NCI-H2029 (cell line): ENCODE results near the gene RNF44.
"Not testable (repeated sequence)": the region's sequence is repeated elsewhere in the genome, so short reads cannot be mapped to it uniquely, and the experiment has no call there.

Source experiments
- DNase-seq: peaks from one replicate; lab custom pipeline; 2025; lab: John Stamatoyannopoulos, UW

RNF44 gene

DNA sequence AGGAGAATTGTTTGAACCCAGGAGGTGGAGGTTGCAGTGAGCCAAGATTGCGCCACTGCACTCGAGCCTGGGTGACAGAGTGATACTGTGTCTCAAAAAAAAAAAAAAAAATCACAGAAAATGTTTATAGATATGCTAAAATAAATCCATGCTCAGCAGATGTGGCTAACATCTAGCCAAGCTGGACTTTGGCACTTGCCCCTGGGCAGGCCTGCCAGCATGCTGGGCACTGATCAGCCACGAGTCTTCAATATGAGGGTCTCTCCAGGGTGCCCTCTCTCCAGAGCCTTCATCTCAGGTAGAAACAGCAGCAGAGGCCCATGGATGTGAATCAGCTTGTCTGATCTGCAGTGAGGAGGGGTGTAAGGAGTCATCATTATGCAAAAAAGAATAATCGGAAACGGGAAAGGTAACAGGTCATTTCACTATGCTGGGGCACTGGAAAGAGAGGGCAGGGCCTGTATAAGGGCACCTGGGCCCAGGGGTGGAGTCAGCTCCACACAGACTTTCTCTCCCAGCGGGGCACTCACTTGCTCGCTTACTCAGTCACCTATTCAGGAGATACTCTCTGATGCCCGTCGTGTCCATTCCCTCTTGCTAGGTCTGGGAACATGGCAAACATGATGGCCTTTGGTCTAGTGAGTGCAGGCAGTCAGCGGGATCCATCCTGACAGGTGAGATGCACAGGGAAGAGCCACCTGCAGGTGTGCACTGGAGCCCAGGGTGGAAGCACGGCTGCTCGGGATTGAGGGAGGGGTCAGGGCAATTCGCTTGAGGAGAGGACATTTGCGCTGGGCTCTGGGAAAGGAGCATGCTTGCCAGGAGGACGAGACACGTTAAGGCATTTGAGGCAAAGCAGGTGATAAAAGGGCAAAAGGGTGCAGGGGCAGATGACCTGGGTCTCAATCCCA lies 17.1 kb downstream of the RNF44 start:
- no peak for DNase-seq

DNA sequence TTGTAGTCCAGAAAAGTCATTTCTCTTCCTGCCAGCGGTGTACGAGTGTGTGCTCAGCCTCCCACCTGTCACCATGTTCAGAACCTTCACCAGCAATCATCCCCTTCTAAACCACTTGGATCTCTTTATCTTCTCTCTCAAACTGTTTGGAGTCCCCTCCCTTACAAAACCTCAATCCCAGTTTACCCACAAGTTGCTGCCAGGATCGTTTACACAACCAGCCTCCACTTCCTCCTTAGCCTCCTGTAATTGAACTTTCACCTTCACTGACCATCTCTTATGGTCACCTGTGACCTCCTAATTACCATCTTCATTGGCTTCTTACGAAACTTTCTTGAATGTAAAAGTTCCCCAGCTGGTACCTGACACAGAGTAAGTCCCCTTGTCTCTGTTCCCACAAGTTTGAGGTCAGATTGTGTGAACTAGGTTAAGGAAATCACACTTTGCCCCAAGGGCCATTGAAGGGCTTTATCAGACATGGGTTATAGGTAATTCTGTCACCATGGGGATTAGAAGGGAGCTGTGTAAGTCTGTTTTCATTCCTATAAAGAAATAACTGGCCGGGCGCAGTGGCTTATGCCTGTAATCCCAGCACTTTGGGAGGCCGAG lies 20.0 kb downstream of the RNF44 start:
- DNase-seq = no peak

DNA sequence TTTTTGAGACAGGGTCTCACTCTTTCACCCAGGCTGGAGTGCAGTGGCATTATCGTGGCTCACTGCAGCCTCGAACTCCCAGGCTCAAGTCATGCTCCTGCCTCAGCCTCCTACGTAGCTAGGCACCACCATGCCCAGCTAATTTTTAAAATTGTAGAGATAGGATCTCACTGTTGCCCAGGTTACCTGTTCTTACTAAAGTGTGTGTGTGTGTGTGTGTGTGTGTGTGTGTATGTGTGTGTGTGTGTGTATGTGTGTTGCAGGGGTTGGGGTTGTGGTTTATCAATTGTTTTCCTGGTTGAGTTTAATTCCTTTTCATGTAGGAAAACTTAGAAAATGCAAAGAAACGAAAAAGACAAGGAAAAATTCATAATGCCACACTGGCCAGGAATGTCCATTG lies 21.8 kb downstream of the RNF44 start:
- DNase-seq = no peak

DNA sequence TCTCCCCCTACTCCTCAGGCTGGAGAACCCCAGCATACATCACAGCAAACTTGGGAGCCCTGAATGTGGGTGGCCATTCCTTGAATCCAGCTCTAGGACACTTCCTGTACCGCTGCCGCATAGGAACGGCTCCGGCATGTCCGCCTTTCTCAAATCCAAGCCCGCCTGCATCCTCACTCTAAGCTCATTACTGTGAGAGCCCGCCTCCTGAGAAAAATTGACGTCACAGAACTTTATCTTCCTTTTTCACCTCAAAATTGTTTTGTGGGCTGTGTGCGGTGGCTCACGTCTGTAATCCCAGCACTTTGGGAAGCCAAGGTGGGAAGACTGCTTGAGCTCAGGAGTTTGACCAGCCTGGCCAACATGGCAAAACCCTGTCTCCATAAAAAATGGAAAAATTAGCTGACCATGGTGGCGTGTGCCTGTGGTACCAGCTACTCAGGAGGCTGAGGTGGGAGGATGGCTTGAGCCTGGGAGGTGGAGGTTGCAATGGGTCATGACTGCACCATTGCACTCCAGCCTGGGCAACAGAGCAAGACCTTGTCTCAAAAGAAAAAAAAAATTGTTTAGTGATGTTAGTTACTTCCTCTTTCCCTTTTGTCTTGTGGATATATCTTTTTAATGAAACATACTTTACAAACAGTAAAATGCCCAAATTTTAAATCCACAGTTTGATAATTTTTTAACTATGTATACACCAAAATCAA lies 22.8 kb downstream of the RNF44 start:
- DNase-seq = no peak

DNA sequence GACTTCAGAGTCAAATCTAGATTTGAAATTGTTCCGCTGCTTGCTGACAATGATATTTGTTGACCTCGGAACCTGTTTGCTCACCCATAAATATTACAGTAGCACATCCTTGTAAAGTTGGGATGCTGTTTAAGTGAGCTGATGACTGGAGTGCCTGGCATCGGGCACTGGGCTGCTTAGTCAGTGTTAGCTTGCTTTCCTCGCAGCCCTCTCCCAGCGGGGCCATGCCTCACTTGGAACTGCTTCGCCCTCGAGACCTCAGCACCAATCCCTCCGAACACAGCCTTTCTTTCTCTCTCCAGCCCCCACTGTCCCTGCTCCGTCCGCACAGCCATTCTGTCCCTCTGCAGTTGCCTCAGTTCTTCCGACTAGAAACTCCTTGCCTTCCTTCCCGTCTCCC lies 23.4 kb downstream of the RNF44 start:
- no peak for DNase-seq

DNA sequence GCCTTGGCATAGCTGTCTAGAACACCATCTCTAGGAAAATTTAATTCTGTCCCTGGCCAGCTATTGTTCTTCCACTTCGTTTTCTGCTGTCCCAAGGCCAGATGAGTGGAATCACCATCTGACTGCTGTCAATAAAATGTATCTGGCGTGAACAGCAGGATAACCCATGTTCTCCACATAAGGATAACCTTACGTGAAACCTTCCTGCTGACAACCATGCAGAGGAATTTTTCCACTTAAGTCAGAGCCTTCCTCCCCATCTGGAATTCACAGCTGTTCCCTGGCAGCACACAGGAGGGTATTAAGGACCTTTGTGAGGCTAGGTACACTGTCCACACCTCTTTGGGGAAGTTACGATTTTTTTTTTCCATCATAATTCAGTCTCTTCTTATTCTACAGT lies 28.6 kb downstream of the RNF44 start:
- DNase-seq = no peak

DNA sequence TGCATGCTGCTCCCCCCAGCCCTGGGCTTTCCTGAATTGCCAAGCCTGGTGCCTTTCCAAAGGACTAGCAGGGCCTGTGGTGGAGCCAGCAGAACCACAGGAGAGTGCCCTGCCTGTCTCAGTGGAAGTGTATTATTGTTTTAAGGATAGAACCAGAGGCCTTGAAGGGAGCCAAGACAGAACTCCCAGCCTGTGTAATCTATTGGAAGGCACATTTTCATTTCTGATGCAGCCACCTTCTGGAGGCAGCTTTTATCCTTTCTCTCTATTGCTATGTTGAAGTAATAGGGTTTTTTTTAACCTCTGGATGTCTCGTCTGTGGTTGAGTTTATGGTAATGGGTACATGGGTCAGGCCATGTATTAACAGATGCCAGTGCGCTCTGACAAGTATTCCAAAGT lies 29.3 kb downstream of the RNF44 start:
- DNase-seq = no peak

DNA sequence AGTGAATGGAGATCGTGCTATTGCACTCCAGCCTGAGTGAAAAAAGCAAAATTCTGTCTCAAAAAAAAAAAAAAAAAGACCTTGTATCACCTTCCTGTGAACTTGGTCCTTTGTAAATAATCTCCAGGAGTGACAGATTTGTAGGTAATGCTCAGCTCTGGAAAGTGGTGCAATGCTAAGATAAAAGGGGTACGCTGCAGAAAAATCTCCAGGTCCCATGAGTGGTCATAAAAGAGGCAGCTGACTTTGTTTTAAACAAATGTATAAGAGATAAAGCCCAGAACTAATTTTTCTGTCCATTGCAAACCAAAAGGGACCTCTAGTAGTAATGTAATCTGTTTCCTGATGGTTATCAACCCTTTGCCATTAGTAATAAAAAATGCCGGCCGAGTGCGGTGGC lies 33.7 kb downstream of the RNF44 start:
- DNase-seq = no peak

DNA sequence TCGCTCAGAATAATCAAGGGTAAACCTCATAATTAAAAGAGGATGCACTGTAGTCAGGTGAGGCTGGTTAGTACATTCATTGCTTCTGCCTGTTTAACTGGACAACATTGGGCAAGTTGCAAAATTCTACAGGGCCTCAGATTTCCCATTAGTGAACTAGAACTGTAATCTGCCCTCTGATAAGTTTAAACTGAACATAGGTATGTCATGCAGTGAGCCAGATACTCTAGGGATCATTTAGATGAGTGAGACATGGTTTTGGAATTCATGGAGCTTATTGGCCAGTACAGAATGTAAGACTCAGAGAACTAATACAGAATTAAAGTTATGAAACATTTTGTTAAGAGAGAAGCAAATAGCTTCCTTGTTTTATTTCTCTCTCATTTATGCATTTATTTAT lies 35.9 kb downstream of the RNF44 start:
- no peak for DNase-seq

DNA sequence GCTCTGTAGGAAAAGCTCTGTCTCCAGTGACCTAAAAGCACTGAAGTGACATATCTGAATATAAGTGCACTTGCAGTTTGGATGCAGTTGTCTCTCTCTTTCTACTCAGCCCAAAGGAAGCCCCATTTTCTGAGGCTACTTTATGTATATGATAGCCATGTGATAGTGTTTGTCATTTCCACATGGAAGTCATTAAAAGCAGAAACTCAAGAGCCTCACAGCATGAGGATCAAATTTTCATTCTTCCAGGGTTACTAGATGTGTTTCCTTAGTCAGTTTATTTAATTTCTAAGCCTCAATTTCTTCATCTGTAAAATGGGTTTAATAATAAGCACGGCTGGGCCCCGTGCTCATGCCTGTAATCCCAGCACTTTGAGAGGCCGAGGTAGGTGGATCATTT lies 36.7 kb downstream of the RNF44 start:
- no peak for DNase-seq

DNA sequence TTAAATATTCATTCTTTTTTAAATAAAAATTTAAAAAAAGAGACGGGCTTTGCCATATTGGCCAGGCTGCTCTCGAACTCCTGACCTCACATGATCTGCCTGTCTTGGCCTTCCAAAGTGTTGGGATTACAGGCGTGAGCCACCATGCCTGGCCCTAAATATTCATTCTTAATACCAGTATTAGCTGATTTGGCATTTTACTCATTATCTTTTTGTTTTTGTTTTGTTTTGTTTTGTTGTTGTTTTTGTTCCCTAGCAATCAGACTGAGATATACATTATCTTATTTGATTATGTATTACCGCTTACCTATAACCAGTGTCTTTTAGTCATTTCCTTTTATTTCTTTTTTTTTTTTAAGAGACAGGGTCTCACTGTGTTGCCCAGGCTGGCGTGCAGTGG lies 37.9 kb downstream of the RNF44 start:
- no peak for DNase-seq

DNA sequence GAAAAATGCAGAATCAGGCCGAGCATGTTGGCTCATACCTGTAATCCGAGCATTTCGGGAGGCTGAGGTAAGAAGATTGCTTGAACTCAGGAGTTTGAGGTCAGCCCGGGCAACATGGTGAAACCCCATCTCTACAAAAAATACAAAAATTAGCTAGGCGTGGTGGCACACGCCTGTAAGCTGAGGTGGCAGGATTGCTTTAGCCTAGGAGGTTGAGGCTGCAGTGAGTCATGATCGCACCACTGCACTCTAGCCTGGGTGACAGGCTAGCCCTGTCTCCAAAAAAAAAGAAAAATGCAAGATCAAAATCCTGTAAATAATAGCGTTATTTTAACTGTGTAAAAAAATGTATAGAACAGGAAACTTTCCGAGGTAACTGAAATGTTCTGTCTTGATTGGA lies 39.4 kb downstream of the RNF44 start:
- no peak for DNase-seq

DNA sequence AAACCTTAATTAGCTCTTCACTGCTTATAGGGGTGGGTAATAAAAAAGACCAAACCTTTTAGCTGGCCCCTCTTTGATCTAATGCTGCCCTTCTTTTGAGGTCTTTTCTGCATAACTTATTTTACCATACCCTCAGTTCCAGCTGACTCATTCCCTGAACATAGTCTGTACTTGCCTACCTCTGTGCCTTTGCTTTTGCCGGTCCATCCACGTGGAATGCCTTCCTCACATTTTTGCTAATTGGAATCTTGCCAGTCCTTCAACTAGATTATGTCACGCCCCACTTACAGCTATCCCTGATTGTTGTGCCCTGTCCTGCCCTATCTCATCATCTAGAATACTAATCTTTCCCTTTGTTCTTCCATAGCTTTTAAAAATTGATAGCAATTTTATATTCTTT lies 44.8 kb downstream of the RNF44 start:
- DNase-seq = no peak

DNA sequence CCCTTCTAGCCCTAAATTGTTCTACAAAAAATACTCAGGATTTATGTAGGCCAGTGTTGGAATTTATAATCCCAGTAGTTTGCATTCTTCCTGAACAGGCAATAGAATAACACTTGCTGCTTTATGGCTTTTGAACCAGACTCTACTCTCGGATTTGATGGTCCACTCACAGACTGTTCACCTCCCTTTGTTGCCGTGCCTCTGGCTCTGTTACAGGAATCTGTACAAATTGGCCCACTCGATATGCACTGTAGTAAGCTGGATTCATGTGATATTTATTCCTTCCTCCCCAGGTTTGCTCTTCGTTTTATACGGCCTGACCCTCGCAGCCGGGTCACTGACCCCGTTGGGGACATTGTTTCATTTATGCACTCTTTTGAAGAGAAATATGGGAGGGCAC lies 45.3 kb downstream of the RNF44 start:
- no peak for DNase-seq

DNA sequence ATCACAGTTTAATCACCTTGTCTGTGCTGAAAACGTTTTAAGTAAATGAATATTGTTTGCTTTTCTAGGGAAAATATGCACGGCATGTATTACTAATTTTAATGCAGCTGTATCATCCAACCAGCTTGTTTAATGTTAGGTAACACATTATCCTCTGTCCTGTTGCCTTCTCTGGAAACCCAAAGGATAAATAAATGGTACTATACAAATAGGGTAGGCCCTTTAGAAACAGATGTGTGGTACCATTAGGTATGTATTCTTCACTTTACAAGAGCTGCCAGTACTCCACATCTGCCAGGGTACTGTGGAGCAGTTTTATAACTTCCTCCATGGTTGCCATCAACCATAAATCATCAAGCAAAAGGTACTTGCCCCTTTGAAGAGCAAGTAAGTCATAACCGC lies 46.1 kb downstream of the RNF44 start:
- DNase-seq = no peak

DNA sequence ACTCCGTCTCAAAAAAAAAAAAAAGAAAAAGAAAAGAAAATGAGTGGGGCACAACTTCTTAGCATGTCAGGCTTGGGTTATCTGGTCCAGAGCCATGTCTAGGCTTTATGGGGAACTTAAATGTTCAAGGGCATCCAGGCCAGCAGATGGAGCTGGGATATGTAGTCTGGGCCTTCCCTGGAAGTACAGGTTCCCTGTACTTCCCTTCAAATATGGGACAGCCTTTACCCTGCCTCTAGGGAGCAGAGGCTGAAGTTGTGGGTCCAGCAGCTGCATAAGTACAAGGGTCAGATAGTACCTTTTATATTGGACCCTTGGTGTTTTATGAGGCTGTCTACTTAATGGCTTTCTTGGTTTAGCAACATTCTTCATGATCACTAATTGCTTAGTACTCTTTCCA lies 46.9 kb downstream of the RNF44 start:
- DNase-seq = no peak

DNA sequence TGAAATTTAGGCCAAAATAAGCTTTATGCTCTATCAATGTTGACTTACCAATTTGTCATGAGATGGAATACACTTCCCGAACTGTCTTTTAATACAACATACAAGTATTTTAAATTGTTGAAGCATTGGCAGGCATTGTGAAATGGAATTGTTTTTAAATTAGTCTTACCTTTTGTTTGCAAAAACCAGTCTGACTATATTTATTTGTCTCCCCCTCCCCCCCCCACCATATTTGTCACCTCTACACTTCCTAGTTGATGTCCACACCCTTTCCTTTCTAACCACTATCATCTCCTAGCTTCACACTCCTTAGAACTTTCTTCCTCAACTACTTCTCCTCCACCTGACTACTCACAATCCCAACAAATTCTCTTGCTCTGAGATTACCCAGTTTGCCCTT lies 48.1 kb downstream of the RNF44 start:
- DNase-seq = no peak

DNA sequence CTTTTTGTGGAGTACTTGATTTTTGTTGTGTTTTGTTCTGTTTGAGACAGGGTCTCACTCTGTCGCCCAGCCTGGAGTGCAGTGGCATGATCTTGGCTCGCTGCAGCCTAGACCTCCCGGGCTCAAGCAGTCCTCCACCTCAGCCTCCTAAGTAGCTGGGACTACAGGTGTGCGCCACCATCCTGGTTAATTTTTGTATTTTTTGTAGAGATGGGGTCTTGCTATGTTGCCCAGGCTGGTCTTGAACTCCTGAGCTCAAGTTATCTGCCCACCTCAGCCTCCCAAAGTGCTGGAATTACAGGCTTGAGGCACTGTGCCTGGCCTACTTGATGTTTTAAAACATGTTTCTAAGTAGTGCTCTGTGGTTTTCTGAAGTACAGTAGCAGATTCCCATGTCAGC lies 50.0 kb downstream of the RNF44 start:
- DNase-seq = not testable (repeated sequence)

DNA sequence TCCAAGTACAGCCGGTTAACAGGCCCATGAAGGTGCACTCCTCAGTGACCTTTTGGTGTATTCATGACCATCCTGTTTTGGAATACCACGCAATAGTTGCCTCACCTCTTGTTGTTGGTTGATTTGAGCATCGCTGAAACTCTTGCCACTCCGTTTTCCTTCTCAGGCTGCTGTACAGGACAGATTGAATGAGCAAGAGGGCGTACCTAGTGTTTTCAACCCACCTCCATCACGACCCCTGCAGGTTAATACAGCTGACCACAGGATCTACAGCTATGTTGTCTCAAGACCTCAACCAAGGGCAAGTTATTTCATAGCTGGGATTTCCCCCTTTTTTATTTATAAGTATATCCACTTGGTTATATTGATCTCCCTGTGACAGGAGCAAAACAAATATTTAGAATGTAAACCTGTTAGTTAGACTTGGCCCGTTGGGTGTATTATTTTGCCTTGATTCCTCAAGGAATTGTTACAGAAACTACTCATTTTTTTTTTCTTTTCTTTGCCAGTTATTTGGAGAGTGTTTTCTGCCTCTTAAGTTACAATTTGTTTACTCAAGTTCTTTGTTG lies 50.9 kb downstream of the RNF44 start:
- no peak for DNase-seq

DNA sequence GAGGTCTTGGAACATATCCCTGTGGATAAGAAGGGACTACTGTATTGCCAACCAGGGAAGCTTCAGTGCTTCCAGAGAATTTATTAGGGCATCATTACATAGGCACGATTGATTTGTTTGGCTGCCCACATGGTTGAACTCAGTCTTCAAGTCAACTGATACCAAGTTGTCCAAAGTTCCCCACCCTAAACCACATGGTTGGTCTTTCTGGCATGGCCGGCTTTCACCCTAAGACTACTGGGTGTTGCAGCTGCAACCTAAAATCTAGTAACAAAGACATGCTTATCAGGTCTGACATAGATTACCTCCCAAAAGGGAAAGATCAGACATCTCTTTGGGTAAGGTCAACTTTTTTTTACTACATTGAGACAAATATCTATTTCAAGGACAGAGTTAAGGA lies 52.0 kb downstream of the RNF44 start:
- DNase-seq = no peak

DNA sequence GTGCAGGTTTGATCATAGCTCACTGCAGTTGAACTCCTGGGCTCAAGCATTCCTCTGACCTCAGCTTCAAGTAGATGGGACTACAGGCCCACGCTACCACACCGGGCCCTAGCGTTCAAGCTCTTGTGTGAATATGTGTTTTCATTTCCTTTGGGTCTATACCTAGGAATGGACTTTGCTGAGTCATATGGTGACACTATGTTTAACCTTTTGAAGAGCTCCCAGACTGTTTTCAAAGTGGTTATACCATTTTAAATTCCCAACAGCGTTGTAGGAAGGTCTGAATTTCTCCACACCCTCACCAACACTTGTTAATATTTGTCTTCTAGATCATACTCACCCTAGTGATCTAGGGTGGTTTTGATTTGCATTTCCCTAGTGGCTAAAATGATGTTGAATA lies 55.5 kb downstream of the RNF44 start:
- DNase-seq = no peak
